ENCODE results near the gene JPH2. TPM values are rescaled to one million over a fixed set of nuclear protein-coding genes. Genes with fewer than 3 reads are reported as not detected.

JPH2 gene
- total RNA-seq, 1 donor from 2014 or later, result 86.7 TPM

DNA sequence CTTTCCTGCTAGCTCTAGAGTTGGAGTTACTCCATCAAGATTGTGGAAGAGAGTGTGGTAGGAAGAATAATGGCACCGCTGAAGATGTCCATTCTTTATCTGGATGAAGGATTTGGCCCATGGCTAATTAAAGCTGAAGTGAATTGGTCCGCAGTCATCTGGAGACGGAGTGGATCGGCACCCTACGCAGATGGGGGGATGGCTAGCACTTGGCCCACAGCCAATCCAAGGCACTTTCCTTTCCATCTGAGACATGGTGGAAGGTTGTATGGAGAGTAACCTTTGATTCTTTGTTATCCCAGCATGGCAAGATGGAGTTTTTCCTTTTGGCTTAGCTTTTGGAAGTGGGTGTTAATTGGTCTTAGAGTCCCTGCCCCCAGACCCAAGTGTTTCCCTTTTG, 88.3 kb downstream of the JPH2 start:
- TF ChIP-seq, protein P1, sequence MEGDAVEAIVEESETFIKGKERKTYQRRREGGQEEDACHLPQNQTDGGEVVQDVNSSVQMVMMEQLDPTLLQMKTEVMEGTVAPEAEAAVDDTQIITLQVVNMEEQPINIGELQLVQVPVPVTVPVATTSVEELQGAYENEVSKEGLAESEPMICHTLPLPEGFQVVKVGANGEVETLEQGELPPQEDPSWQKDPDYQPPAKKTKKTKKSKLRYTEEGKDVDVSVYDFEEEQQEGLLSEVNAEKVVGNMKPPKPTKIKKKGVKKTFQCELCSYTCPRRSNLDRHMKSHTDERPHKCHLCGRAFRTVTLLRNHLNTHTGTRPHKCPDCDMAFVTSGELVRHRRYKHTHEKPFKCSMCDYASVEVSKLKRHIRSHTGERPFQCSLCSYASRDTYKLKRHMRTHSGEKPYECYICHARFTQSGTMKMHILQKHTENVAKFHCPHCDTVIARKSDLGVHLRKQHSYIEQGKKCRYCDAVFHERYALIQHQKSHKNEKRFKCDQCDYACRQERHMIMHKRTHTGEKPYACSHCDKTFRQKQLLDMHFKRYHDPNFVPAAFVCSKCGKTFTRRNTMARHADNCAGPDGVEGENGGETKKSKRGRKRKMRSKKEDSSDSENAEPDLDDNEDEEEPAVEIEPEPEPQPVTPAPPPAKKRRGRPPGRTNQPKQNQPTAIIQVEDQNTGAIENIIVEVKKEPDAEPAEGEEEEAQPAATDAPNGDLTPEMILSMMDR (IDR thresholded peaks at IDR 0.05), result no peak
- DNase-seq (ENCODE audit: low spot score in 2 of 2), result peak in 1 of 2 donors; percentile 48

DNA sequence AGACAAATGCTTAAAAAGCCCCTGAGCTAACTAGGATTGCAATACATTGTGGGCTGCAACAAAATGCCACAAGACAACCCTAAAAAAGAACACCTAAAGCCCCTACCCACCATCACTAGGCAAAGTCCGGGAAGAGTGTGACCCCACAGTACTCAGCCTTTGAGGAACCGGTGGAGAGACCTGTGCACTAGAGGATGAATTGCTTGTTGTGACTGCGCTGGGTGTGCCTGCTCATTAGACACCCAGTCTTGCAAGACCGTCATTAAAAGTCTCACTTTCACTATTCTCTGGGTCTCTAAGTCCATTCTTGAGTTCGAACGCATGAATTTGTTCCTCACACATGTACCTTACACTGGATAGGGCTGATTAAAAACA, 88.7 kb downstream of the JPH2 start:
- Histone ChIP-seq H3K9me3 (no peaks in the 10 kb centered on the region), H3K36me3 (no peaks in the 10 kb centered on the region), H3K4me1 (no peaks in the 10 kb centered on the region), H3K4me3 (no peak overlapping the region), H3K27me3 (no peaks in the 10 kb centered on the region), H3K27ac (no peak overlapping the region)
- intact Hi-C loops (cut with DNase I), result no loop called here
- peak in 1 of 2 donors; percentile 22 for DNase-seq (ENCODE audit: low spot score in 2 of 2)
- TF ChIP-seq, protein P1 (IDR thresholded peaks at IDR 0.05), result no peak

More for the DNA sequence above, 88.3 kb downstream of the JPH2 start:
- no peaks in the 10 kb centered on the region for H3K36me3 ChIP-seq
- H3K4me1 ChIP-seq, result no peaks in the 10 kb centered on the region
- H3K27ac ChIP-seq, result no peak overlapping the region
- intact Hi-C loops (cut with DNase I), result no loop called here
- no peak overlapping the region for H3K4me3 ChIP-seq
- H3K27me3 ChIP-seq, result no peaks in the 10 kb centered on the region
- H3K9me3 ChIP-seq, result no peaks in the 10 kb centered on the region

DNA sequence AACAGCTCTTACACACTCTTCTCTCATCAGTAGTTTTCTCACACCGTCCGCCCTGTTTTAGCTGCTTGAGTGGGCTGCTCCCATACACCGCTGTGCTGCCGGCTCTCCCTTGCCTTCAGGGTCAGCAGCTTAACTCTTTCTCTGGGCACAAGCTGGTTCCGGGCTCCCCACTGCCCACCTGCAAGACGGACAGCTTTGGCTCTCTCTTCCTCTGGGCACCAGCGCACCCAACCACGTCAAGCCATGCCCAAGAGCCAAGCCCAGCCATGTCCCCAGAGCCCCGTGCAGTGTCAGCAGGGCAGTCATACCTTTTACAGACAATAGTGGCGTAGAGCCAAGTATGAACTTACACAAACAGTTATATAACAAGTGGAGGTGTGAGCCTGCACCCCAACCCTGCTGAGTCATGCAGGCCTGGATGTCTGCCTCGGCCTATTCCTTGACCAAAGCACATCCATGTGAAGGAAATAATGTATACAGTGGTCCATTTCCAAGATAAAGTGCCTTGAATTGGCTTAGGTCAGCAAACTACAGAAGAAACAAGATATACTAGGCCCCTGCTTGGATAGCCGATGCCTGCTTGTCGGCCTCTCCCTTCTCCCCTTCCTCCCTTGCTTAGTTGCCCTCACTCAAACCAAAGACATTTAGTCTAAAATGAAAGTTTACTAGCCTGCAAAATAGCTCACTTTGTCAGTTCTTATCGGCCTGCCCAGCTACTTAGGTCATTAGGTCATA, 89.3 kb downstream of the JPH2 start:
- Histone ChIP-seq H3K4me3 (no peak overlapping the region), H3K27me3 (no peaks in the 10 kb centered on the region), H3K36me3 (no peaks in the 10 kb centered on the region), H3K4me1 (no peaks in the 10 kb centered on the region), H3K27ac (no peak overlapping the region), H3K9me3 (no peaks in the 10 kb centered on the region)
- TF ChIP-seq, protein P1 (IDR thresholded peaks at IDR 0.05), result no peak
- peak in 1 of 2 donors; percentile 56 for DNase-seq (ENCODE audit: low spot score in 2 of 2)
- intact Hi-C loops (cut with DNase I), result no loop called here

DNA sequence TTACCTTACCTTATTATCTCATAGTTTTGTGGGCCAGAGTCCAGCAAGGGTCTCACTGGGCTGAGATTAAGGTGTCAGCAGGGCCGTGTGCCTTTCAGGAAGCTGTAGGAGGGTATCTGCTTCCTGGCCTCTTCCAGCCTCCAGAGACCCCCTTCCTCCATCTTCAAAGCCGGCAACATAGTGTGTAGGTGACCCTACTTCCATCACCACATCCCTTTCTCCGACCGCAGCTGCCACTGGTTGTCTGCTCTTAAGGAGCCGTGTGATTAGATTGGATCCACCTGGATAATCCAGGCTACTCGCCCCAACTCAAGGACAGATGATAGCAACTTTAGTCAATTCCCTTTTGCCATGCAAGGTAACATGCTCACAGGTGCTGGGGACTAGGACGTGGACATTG, 91.2 kb downstream of the JPH2 start:
- H3K4me1 ChIP-seq, result no peaks in the 10 kb centered on the region
- DNase-seq (ENCODE audit: low spot score in 2 of 2), result peak in 1 of 2 donors; percentile 15
- no peaks in the 10 kb centered on the region for H3K27me3 ChIP-seq
- no peaks in the 10 kb centered on the region for H3K9me3 ChIP-seq
- intact Hi-C loops (cut with DNase I), result no loop called here
- TF ChIP-seq, protein P1 (IDR thresholded peaks at IDR 0.05), result no peak
- H3K36me3 ChIP-seq, result no peaks in the 10 kb centered on the region
- no peak overlapping the region for H3K27ac ChIP-seq
- no peak overlapping the region for H3K4me3 ChIP-seq

DNA sequence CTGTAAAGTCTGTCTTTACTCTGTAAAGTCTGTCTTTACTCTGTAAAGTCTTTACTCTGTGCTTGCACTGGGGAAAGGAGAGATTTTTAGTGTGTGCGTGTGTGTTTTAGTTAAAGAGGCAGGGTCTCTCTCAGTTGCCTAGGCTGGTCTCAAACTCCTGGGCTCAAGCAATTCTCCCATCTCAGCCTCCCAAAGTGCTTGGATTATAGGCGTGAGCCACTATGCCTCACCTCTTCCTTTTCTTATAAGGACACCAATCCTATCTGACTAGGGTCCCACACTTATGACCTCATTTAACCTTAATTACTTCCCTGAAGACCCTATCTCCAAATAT, 93.8 kb downstream of the JPH2 start:
- Histone ChIP-seq H3K9me3 (no peaks in the 10 kb centered on the region), H3K36me3 (no peaks in the 10 kb centered on the region), H3K4me1 (no peaks in the 10 kb centered on the region), H3K27ac (no peak overlapping the region), H3K4me3 (no peak overlapping the region), H3K27me3 (no peaks in the 10 kb centered on the region)
- no peak for DNase-seq (ENCODE audit: low spot score in 2 of 2)
- intact Hi-C loops (cut with DNase I), result no loop called here
- TF ChIP-seq, protein P1 (IDR thresholded peaks at IDR 0.05), result no peak
